ENCODE measurements around the gene SFXN3.

The SFXN3 gene

DNA sequence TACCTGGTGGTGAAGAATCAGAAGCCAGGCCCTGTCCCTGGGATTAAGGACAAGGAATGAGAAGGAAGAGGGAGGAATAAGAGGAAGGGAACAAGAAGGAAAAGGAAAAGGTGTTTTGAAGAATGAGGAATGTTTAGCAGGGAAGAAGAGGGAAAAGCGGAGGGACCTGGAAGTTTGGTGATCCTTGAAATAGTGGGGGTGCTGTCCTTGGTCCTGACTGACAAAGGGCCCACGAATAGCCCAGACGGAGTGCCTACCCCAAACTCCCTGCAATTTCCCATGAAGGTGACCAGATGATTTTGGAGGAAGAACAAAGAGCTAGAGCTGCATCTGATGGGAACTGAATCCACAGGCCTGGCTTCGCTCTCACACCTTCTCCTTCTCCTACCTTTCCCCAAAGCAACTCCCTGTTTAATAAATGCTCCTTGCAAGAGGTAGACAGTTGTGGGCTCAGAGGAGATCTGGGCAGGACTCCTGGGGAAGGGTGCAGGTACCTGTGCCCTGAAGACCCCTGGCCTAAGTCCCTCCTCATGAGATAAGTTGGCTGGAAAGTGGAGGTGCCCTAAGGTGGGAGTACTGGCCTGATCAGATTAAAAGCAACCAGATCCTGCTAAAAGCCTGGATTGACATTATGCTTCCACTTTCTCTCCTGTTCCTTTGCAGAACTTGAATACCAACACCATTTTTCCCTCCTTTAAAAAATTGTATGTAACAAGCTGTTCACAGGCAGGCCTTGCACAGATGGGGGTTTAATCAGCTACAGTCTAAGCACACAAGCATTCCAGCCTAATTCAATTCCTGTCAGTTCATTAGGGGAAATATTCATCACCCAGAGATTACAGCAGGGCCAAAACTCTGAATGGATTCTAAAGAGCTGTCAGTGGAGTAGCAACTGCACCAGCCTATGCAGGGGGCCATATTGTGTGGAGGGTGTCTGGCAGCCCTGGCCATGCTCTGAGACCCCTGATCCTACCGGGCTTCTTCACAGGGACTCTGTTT, 50.2 kb downstream of the SFXN3 start:
- no peak for DNase-seq

DNA sequence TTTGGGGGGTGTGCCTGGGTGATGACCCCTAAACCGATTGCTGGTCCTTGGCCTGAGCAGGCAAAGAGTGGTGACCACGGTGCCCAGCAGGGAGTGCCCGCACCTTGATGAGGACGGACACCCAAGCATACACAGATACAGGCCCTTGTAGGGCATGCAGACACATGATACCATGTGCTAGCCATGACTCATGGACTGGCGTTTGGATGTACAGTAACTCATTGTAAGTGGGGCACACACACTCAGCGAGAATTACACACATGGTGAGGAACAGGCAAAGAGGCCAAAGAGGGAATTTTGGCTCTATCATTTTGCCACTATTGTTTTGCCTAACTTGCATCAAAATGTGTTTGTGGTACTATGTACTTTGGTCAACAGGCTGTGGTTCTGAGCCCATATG, 54.8 kb downstream of the SFXN3 start:
- no peak for DNase-seq

DNA sequence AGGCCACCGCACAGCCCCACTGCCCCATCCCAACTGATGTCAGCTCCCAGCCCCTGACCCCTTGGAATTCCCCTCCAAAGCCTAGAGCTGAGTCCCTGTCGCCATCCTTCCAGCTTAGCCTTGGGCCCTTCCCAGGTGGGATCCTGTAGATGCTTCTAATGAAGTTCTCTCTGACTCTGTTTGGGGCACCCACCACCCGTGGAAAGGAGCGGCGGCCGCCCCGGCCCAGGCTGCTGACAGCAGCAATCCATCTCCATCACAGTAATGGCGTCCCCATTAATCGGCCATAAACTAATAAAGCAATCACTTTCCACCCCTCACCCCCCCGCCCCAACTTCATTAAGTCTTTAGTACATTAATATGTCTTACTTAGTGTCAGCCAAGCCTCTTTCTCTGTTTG, 56.3 kb downstream of the SFXN3 start:
- no peak for DNase-seq

DNA sequence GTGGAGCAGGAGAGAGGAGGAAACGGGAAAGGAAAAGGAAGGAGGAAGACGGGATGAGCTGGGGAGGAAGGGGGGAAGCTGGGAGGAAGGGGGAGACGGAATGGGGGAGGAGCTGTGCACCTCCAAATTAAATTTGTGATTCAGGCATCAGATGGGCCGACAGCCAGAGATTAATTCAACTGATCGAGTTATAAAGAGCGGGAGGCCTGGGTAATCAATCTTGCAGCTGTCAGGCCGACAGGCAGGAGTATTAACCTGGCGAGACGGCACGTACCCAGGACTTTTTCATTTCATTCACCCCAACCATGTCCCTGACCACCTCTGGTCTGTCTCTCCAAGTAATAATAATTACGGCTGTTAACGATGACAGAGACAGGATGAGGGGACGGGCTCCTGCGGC, 56.9 kb downstream of the SFXN3 start:
- DNase-seq, result no peak

DNA sequence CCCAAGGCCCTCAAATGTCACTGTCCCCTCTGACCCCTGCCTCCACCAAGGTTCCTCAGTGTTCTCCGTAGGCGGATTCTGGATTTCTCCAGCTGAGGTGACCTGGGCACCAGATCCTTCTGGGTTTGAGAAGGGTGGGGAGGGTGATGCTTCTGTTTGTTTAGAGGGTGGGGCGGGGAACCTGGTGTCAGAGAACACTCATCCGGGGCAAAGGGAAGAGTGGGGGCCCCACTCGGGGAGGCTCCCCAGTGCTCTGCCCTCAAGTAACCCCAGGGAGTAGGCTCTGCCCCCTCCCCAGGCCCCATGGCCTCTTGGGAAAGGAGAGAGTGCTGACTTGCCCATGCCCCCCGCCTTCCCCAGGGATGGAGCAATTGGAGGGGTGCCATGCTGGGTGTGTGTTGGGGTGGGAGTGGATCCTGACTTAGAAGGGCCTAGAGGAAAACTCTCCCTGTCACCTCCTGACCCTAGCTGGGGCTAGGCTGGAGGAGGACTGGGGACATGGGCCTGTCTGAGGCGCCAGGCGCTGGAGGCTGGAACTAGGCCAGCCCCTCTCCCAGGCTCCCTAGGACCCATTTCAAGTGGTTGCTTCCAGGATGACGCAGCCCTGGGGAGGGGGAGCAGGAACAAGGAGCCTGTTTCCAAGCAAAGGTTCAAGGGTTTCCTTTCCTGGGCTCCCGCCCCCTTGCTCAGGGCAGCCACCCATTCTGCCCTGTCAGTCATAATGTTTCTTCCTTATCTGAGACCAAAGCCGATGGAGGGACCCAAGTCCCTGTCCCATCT, 58.7 kb downstream of the SFXN3 start:
- DNase-seq, result no peak

DNA sequence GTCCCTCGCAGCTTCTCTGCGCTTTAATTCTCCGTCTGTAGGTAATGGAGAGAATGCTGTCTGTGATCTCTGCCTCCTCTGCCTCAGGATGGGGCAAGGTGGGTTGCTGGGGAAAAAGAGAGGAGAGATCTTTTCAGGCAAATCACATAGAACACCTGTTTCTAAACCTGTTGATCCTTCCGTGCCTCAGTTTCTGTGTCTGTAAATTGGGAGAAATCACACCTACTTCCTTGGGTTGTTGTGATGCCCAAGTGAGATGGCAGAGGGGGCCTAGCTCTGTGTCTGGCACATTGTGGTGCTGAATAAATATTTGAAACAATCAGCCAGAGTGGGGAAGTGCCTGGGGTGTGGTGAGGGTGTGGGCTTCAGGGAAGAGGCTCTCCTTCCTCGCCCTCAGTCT, 59.6 kb downstream of the SFXN3 start:
- no peak for DNase-seq

All from activated effector memory CD4-positive, alpha-beta T cell treated with anti-CD3 and anti-CD28 coated beads, Interleukin-2, amount 50 U/mL, for 16 hours (primary cell).